ENCODE data around the gene MCRIP2. TPM values are rescaled to one million over a fixed set of nuclear protein-coding genes. Genes with fewer than 3 reads are reported as not detected.

The MCRIP2 gene
- total RNA-seq, 2 donors from 2014 or later: 41.2 to 47.5 TPM

- H3K27me3 ChIP-seq: no peaks in the 10 kb centered on the region
- H3K4me1 ChIP-seq: peaks cover 45% of the 10 kb centered on the region
- WGBS, 2 donors: 93 to 96% methylated on average over 23 to 38 of the region's 43 CpGs
- no peak for ATAC-seq
- H3K4me3 ChIP-seq: no peak overlapping the region
- TF ChIP-seq, protein P1, sequence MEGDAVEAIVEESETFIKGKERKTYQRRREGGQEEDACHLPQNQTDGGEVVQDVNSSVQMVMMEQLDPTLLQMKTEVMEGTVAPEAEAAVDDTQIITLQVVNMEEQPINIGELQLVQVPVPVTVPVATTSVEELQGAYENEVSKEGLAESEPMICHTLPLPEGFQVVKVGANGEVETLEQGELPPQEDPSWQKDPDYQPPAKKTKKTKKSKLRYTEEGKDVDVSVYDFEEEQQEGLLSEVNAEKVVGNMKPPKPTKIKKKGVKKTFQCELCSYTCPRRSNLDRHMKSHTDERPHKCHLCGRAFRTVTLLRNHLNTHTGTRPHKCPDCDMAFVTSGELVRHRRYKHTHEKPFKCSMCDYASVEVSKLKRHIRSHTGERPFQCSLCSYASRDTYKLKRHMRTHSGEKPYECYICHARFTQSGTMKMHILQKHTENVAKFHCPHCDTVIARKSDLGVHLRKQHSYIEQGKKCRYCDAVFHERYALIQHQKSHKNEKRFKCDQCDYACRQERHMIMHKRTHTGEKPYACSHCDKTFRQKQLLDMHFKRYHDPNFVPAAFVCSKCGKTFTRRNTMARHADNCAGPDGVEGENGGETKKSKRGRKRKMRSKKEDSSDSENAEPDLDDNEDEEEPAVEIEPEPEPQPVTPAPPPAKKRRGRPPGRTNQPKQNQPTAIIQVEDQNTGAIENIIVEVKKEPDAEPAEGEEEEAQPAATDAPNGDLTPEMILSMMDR (IDR thresholded peaks at IDR 0.05): no peak
- no peak for TF ChIP-seq POLR2A (IDR thresholded peaks at IDR 0.05)
- peaks cover 0 to 4% of the 10 kb centered on the region in 2 donors for H3K36me3 ChIP-seq (replicated peaks in 1 of 2; ENCODE audit: insufficient read depth in 1 of 2, low read depth in 2 of 2)
- intact Hi-C loops (cut with DNase I): no loop called here
- DNase-seq: peak in 1 of 4 donors; percentile 36
- H3K27ac ChIP-seq: no peak overlapping the region
- no peaks in the 10 kb centered on the region for H3K9me3 ChIP-seq
Observed at GRCh38 chr16:598823-599739, 42.5 kb upstream of the MCRIP2 start.

- no peaks in the 10 kb centered on the region for H3K27me3 ChIP-seq
- no peak for DNase-seq
- H3K27ac ChIP-seq: no peak overlapping the region
- ATAC-seq: no peak
- peaks cover 0 to 4% of the 10 kb centered on the region in 2 donors for H3K36me3 ChIP-seq (replicated peaks in 1 of 2; ENCODE audit: insufficient read depth in 1 of 2, low read depth in 2 of 2)
- no peaks in the 10 kb centered on the region for H3K9me3 ChIP-seq
- TF ChIP-seq, protein P1 (IDR thresholded peaks at IDR 0.05): peak in 1 of 7 experiments; percentile 10
- TF ChIP-seq POLR2A (IDR thresholded peaks at IDR 0.05): no peak
- WGBS, 2 donors: 53 to 63% methylated on average over 6 to 7 of the region's 7 CpGs
- no peak overlapping the region for H3K4me3 ChIP-seq
- H3K4me1 ChIP-seq: peaks cover 32% of the 10 kb centered on the region
- intact Hi-C loops (cut with DNase I): no loop called here
Observed at GRCh38 chr16:600781-601180, 40.8 kb upstream of the MCRIP2 start.

- intact Hi-C loops (cut with DNase I): no loop called here
- Histone ChIP-seq H3K36me3 (replicated peaks in 1 of 2; ENCODE audit: insufficient read depth in 1 of 2, low read depth in 2 of 2) (peaks cover 0 to 4% of the 10 kb centered on the region in 2 donors), H3K27me3 (no peaks in the 10 kb centered on the region), H3K27ac (no peak overlapping the region), H3K4me1 (peaks cover 14% of the 10 kb centered on the region), H3K4me3 (no peak overlapping the region), H3K9me3 (no peaks in the 10 kb centered on the region)
- no peak for TF ChIP-seq POLR2A (IDR thresholded peaks at IDR 0.05)
- TF ChIP-seq, protein P1 (IDR thresholded peaks at IDR 0.05): no peak
- WGBS, 2 donors: 81% methylated on average over 5 of the region's 5 CpGs
- no peak for ATAC-seq
- no peak for DNase-seq
Observed at GRCh38 chr16:603933-604332, 37.7 kb upstream of the MCRIP2 start.

DNA sequence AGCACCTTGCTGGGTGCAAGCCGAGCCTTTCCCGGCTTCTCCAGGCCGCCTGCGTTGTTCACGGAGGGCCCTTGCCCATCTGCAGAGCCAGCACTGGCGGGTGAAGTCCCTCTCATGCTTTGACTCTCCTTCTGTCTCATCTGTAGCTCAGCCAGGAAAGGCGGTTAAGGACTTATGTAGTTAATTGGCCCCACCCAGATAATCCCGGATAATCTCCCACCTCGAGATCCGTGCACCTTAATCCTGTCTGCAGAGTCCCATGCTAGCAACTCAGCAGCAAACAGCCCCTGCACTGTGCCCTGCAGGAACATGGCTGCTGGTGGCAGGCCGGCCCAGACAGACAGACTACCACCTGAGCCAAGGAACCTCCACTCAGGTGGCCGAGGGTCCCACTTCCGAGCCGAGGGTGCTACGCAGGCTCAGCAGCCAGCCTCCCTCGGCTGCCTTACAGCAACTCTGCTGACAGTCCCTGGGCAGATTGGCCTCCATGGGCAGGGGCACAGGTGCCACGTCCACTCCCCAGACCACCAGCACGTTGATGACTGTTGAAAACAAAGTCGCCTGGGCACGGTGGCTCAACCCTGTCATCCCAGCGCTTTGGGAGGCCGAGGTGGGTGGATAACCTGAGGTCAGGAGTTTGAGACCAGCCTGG, 34.8 kb upstream of the MCRIP2 start:
- TF ChIP-seq, protein P1 (IDR thresholded peaks at IDR 0.05): no peak
- TF ChIP-seq POLR2A (IDR thresholded peaks at IDR 0.05): no peak
- Histone ChIP-seq H3K4me3 (no peak overlapping the region), H3K4me1 (peaks cover 28% of the 10 kb centered on the region), H3K36me3 (replicated peaks in 1 of 2; ENCODE audit: insufficient read depth in 1 of 2, low read depth in 2 of 2) (no peaks in the 10 kb centered on the region), H3K9me3 (no peaks in the 10 kb centered on the region), H3K27ac (no peak overlapping the region), H3K27me3 (no peaks in the 10 kb centered on the region)
- DNase-seq (no peak), ATAC-seq (no peak)
- intact Hi-C loops (cut with DNase I): no loop called here
- 94% methylated on average over 9 to 21 of the region's 22 CpGs for WGBS, 2 donors

Data from body of pancreas (tissue), 4 donors.